Activated T-cell treated with anti-CD3 and anti-CD28 coated beads for 1 hour (primary cell): ENCODE measurements around the gene MMP15.
"Not testable (repeated sequence)": the region's sequence is repeated elsewhere in the genome, so short reads cannot be mapped to it uniquely, and the experiment has no call there.

Source experiments
- DNase-seq: peaks from one replicate; pipeline ENCODE4 v3.0.0-alpha.2; 2020; ENCODE audit warnings: low read depth

Gene MMP15

GRCh38 chr16:58049232-58050185 is 24.0 kb downstream of the MMP15 start:
- DNase-seq = no peak

DNA sequence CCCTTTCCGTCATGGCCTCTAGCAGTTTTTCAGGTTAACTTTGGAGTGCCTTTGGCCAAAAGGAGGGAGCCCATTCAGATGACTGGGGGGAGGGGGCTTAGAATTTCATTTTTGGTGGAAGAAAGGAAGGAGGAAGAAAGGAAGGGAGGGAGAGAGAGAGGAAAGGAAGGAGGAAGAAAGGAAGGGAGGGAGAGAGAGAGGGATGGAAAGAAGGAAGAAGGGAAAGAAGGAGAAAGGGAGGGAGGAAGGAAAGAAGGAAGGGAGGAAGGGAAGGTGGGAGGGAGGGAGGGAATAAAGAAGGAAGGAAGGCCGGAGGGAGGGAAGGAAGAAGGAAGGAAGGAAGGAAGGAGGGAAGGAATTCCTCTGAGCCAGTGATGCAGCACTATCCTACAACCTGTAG is 25.7 kb downstream of the MMP15 start:
- DNase-seq = no peak

DNA sequence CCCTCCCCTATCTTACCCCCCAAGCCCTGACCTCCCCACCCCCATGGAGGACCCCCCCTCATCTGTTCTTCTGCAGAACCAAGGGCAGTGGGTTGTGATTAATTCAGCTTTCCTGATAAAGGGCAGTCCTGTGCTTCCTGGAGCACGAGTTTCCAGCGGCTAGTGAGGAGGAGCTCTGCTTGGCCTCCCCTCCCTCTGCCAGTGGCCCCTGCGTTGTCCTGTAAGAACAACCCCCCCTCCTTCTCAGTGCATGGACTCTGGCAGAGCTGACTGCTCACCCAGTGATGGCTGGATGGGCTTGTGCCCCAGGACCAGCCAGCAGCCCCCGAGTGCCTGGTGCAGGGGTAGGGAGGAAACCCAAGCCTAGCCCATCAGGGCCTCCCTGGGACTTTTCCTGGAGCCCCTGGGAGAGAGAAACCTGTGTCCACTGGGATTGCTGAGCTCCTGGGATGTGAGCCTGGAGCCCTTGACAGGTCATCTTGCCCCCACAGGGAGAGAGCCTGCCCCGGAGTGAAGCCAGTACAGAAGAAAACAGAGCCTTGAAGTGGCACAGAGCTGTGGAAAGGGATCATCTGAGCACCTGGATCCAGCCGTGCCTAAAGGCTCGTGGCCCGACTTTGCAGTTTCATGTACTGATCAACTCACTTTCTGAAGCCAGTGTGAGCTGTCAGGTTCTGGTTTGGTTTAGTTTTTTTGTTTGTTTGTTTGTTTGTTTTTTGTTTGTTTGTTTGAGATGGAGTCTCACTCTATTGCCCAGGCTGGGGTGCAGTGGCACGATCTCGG is 26.5 kb downstream of the MMP15 start:
- DNase-seq = no peak

DNA sequence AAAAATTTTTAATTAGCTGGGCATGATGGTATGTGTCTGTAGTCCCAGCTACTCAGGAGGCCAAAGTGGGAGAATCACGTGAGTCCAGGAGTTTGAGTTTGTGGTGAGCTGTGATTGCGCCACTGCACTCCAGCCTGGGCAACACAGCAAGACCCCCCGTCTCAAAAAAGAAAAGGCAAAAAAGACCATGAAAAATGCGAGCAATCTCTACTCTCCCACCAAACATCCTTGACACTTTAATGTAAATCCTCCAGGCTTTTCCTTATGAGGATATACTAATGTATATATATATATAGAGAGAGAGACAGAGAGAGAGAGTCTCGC is 28.1 kb downstream of the MMP15 start:
- DNase-seq = no peak

DNA sequence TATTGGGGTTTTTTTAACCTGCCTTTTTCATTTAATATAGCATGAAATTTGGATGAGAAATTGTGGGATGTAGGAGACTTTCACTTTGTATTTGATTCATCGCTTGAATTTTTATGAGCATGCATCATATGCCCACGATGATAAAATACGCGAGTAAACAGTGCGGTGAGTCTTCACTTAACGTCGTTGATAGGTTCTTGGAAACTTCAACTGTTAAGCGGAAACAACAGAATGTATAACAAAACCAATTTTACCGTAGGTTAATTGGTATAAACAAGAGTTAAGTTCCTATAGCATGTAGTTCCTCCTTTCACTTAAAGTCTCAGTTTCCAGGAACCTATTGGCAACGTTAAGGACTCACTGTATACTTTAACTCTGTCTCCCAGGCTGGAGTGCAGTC is 28.7 kb downstream of the MMP15 start:
- no peak for DNase-seq

DNA sequence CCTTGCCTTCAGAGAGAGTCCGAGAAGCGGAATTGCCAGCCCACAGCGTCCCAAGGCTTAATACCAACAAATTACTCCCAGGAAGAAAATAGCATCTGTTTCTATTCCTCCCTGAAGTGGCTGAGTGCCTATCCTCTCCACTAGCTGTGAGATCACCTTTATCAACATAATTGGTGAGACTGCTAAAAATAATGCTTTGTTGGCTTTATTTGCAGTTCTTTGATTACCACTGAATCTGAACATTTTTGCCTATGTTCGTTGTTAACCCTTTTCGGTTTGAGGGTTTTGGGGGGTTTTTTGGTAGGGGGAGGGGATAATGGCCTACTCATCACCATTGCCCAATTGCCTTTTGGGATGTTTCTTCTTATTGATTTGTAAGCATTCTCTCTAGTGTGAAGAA is 31.0 kb downstream of the MMP15 start:
- DNase-seq = no peak

DNA sequence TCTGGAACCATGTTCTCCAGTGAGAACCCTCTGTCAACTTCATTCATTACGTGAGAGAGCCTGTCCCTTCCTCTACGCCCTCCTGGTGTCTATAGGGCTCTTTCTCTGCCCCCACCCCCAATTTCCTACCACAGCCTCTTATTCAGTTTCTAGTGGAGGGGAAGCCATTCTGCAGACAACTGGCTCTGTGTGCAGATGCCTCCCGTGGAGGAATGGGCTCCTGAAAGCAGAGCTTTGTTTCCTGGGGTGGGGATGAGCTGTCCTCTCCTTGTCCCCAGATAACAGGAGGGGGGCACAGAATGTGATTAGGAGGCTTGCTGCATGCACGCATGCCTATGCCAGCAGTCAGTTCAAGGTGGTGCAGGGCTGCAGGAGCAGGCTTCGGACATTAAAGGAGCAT is 31.6 kb downstream of the MMP15 start:
- DNase-seq = no peak

DNA sequence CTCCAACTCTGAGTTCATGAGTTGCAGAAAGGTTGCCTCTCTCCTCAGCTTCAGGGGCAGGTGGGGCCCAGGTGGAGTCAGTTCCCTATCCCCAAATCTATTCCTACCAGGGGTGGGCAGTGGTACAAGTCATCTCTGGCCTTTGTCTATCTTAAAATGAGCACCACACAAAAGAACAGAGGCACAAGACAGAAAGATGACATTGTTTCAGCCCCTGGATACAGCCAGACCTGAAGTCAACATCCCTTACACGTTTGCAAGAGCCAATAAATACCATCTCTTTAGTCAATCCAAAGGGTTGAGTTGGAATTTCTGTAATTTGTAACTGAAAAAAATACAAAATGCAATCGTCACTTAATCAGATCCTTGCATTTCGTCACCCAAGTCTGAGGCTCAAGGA is 32.2 kb downstream of the MMP15 start:
- no peak for DNase-seq

DNA sequence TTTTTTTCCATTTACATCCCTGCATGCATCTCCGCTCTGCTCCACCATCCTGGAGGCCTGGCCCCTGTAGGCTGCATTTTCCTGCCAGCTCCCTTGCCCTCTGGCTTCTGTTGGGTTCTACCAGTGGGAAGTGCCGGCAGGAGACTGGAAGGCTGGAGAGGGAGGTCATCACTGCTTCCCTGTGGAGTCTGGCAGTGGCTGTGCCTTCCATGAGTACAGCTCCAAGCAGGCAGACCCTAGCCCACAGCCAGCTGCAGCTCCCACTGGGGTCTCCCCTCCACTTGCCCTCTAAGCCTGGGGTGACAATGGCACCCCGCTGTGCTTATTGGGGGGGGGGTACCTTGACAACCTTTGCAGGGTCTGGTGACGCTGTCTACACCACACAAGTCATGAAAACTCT is 37.3 kb downstream of the MMP15 start:
- DNase-seq = no peak

DNA sequence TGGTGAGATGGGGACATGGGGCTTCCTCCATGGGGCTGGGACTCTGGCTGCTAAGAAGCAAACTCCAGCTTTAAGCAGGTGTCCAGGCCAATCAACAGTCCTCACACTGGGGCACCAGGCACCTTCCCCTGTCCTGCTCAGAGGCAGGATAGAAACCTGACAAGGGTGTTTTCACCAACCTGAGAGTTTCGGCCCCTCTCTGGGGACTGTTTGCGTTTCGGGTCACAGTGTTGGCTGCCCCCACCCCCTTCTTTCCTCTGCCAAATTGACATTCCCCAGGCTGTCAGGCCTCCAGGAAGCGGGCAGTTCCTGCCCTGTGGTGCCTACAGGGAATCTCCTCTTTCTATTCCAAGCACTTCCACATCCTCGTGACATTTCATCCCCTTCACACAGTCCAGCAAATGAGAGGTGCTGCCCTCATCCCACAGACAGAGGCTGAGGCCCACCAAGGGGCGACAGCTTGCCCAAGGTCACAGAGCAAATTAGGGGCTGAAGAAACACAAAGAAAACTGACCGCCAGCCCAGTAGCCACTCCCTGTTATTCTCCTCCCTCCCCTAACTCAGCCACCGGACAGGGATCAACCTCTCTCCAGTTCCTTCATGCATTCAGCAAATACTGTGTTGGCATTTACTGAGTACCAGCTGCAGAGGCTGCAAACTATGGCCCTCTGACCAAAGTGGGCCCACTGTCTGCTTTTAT is 38.0 kb downstream of the MMP15 start:
- no peak for DNase-seq

GRCh38 chr16:58070585-58070984 is 45.0 kb downstream of the MMP15 start:
- no peak for DNase-seq

GRCh38 chr16:58072134-58072533 is 46.6 kb downstream of the MMP15 start:
- not testable (repeated sequence) for DNase-seq

DNA sequence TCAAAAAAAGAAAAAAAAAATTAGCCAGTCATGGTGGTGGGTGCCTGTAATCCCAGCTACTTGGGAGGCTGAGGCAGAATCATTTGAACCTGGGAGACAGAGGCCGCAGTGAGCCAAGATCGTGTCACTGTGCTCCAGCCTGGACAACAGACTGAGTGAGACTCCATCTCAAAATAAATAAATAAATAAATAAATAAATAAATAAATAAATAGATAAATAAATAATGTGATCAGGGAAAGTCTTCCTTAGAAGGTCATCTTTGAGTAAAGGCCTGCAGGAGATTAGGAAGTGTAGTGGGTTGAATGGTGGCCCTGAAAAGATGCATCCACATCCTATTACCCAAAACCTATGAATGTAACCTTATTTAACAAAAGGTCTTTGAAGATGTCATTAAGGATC is 47.5 kb downstream of the MMP15 start:
- DNase-seq = not testable (repeated sequence)

GRCh38 chr16:58074657-58075056 is 49.1 kb downstream of the MMP15 start:
- DNase-seq = no peak

DNA sequence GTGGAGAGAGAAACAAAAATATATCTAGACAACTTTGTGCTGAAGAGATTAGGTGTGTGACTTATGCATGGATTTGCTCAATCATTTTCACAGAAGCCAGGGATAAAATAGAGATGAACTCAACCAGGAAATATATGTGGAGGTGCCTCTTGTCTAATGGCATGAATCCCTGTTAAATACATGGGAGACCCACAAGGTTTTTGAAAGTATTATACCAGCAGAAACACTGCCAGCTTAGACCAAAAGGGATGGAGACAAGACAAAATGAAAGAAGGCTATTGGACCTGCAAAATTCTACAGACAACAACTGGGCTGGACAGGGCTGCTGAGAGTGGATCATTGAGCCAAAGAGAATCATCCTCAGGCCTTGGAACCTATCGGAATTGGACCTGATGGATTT is 51.0 kb downstream of the MMP15 start:
- DNase-seq = no peak

- DNase-seq = no peak
Measured at GRCh38 chr16:58077796-58078195, 52.2 kb downstream of the MMP15 start.

- not testable (repeated sequence) for DNase-seq
Measured at GRCh38 chr16:58080657-58081056, 55.1 kb downstream of the MMP15 start.

DNA sequence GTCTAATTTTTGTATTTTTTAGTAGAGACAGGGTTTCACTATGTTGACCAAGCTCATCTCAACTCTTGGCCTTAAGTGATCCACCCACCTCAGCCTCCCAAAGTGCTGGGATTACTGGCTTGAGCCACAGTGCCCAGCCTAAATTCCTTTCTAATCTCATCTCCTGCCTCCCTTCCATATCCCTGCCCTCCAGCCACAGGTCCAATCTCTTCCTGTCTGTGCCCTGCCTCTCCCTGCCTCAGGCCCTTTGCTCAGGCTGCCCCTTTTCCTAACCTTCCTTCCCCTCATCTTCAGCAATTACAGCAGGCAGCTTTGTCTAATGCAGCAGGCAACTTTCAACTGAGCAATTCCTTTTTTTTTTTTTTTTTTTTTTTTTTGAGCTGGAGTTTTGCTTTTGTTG is 56.8 kb downstream of the MMP15 start:
- no peak for DNase-seq

DNA sequence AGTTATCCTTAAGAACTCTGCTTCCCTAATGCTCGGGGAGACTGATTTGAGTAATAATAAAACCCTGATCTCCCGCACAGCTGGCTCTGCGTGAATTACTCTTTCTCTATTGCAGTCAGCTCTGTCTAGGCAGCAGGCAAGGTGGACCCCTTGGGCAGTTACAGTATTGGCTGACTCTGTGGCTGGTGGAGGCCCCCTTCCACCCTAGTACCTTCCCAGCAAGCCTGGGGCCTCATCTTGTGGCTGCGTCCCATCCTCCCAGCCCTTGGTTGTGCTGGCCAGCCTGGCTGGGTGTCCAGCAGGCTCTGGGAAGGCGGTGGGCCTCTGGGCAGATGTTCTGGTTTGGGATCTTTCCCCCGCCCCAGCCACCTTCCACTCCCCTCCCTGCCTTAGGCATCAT is 59.1 kb downstream of the MMP15 start:
- no peak for DNase-seq

DNA sequence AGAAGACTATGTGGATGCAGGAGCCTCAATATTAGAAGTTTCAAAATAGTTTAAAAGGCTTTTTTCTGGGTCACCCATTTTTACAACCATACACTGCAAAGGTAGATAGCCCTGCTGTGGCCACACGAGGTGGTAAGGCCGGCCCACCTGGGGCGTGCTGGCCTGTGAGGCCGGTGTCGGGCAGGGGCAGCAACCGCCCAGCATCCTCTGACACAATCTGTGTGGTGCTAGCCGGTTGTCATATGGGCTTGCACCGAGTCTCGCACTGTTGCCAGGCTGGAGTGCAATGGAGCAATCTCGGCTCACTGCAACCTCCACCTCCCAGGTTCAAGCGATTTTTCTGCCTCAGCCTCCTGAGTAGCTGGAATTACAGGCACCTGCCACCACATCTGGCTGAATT is 59.6 kb downstream of the MMP15 start:
- DNase-seq = no peak

DNA sequence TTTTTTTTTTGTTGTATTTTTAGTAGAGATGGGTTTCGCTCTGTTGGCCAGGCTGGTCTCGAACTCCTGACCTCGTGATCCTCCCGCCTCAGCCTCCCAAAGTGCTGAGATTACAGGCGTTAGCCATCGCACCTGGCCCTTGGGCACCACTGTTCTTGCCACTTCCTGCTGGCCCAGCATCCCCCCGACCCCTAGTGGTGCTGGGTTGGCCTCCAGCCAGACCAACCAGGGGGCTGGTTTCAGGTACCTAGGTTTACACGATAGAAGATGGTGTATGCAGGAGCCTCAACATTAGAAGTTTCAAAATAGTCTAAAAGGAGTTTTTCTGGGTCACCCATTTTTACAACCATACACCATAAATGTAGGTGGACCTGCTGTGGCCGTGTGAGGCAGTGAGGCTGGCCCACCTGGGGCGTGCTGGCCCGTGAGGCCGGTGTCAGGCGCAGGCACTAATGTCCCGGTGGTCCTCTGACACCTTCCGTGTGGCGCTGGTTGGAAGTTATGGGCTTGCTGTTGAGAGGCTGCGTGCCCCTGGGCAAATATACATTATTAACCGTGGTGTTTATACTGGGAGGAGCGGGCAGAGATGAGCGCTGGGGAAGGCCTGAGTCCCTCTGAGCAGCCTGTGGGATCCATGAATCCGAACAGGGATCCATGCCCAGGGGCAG is 60.2 kb downstream of the MMP15 start:
- no peak for DNase-seq
